Right ventricle myocardium inferior (tissue), 1 donor: ENCODE results near the gene CHRNB2. TPM values are rescaled to one million over a fixed set of nuclear protein-coding genes. Genes with fewer than 3 reads are reported as not detected.

Source experiments
- ATAC-seq: fragments of 200-7000 bp; cut with Tn5 transposase; one replicate; pipeline ENCODE4 v1.9.1; 2020; ENCODE audit warnings: mild to moderate bottlenecking, moderate library complexity
- DNase-seq: peaks from one replicate; pipeline ENCODE4 v3.0.0; 2021; ENCODE audit errors: missing footprints
- intact Hi-C: fragments of 100-400 bp; cut with DNase I; formaldehyde crosslinking; loops from one replicate; pipeline ENCODE4 v1.11.0; 2022
- total RNA-seq: library from RNA; stranded (reverse); fragmentation: NEBNext Ultra II Directional; extraction: Animal tissue kit (Norgen Biotek cat#: 25700); gene quantifications from one replicate; pipeline ENCODE4 v1.2.1, GENCODE V29; 2021
- donor health status: DM: no; HTN: yes; CAD: no; lungs with severe emphysema.

The CHRNB2 gene
- total RNA-seq, 1 donor from 2014 or later: not detected

DNA sequence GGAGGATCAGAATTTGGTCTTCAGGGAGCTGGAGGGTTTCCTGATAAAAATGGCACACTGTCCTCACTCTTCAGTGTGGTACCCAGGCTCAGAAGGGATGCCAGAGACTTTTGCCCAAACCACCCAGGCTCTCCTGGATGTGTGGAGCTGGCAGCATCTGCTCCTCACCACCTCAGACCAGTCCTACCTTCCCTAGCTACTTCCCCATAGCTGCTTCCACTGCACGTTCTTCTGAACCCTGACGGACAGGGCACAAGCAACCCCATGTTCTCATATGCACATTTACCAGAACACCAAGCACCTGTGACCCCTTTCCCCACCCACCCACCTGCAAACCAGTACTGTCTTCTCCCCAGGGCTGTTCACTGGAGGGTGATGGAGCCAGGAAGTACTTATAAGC lies 35.7 kb downstream of the CHRNB2 start:
- intact Hi-C loops: no loop called here
- ATAC-seq (no peak), DNase-seq (no peak)

DNA sequence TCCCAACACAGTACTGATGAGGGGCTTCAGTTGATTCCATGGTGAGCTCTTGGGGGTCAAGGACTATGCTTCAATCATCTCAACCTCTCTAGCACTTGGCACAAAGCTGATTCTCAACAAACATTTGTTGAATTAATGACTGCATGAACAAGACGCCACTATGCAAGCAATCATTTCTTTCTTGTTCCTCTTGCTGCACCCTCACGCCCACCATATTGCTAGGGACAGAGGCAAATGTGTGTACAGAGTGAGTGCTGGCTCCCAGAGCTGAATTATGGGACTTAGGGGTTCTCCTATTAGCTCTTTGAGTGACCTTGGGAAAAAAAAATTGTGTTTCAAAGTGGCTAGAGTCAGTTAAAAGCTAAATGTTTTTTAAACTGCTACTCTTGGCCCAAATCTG lies 38.0 kb downstream of the CHRNB2 start:
- no peak for DNase-seq
- intact Hi-C loops: no loop called here
- ATAC-seq: no peak

DNA sequence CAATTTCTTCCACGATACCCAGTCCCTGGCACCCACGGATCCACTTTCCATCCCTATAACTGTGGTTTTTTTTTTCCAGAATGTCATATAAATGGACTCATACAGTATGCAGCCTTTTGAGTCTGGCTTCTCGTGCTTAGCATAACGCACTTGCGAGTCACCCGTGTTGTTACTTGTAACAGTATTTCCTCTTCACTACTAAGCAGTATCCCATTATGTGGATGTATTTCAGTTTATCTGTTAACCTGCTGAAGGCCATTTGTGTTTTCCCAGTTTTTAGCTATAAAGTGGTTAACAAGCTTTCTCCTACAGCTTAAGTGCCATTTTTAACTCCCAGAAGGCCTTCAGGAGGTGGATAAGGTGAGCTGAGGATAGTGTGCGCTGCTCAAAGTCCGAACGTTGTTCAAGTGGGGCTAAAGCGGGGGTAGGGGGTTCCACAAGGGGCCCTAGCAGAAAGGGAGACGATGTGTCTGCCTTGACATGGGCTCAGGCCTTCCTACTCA lies 39.6 kb downstream of the CHRNB2 start:
- ATAC-seq: no peak
- no peak for DNase-seq
- intact Hi-C loops: no loop called here

DNA sequence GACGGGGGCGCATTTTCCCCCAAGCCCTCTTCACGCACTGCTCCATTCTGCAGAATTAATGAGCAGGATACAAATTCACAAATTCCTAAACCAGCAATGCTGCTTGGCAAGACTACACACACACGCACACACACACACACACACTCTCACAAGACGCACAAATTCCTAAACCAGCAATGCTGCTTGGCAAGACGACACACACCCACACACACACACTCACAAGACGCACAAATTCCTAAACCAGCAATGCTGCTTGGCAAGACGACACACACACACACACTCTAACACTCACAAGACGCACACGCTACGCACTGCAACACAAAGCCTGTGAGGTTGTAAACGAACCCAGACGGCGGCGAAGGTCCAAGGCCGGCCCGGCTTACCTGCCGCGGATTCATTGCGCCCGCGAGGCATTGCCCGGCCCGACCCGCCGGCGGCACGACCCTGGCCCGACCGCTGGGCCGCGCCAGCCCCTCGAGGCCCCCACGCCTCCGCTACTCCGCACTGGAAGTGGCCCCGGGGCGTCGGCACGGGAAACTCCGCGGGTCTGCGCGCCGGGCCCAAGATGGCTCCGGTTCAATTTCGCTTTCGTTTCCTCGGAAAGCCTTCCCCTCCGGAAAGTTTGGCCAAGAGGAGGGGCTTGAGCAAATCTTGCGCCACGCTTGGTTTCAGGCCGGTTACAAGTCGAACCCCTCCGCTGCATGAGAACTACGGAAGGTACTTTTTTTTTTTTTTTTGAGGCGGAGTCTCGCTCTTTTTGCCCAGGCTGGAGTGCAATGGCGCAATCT lies 40.2 kb downstream of the CHRNB2 start, which contains the start of gene ADAR:
Gene ADAR, minus strand, starts transcription at position 578 of the 788 bp plus-strand sequence. Its CDS starts 180 bp downstream, at position 398.
- DNase-seq (peak; percentile 95), ATAC-seq (peak; percentile 91)
- intact Hi-C loops: loop anchor here (2.0 kb wide), 1 partner anchor 19 kb away; no protein-coding TSS in a partner anchor

DNA sequence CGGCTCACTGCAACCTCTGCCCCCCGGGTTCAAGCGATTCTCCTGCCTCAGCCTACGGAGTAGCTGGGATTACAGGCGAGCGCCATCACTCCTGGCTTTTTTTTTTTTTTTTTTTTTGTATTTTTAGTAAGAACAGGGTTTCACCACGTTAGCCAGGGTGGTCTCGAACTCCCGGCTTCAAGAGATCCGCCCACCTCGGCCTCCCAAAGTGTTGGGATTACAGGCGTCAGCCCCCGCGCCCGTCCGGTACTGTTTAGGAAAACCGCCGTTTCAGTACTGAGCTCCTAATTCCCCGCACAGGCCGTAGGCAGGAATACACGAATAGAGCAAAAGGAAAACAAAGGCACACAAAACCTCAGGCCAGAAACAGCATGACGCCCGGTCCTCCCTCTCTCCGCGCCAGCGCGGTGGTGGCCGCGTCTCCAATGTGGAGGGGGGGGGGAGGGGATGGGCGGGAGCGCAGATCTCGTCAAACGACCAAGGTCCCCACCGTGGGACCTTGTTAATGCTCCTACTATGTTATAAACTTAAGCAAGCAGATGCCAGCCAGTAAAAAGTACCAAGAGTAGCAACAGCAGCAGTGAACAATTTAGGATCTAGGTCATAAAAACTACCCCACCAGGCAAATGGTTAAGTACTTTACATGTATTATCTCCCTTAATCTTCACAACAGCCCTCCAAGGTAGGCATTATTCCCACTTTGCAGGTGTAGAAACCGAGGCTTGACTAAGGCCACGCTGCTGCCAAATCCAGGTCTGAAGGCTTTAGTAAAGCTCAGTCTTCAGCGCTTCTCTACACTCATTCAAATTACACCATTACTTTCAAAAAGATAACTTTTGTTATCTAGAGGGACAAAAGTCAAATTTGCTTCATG lies 41.1 kb downstream of the CHRNB2 start:
- peak; percentile 61 for ATAC-seq
- peak; percentile 71 for DNase-seq
- intact Hi-C loops: loop anchor here (2.0 kb wide), 1 partner anchor 18 kb away; no protein-coding TSS in a partner anchor

DNA sequence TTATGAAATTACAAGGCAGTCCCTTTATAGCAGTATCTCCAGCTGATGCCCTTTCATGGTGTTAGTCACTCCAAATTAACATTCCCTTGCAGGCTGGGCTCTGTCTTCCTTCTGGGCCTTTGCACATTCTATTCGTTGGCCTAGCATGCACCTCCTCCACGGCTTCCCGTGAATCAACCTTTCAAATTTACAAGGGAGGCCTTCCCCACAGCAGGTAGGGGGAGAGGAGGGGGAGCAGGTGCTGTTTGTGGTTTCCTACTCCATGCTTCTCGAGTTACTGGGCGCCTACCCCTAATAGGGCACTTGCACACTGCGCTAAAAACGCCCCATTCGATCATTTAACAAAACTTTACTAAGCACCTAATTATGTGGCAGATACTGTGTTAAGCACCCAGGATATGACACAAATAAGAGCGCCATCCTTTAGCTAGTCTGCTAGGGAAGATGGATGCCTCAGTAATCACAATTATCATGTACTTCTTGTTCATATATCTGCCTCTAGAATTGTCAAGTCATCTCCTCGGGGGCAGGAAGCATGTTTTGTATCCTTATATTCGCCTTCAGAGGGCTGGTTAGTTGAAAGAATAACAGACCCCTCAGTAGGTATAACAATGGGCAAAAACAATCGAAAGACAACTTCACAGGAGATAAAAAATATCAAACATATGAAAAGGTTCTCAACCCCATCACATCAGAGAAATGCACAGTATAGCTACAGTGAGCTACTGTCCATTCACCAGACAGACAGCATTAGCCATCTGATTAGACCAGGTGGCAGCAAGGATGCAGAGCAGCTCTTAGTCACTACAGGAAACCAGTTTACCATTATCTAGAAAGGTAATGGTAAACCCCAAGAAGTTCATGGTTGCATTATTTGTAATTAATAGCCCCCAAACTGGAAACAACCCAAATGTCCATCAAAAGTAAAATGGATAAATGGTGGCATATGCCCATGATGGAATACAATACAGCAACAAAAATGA lies 42.1 kb downstream of the CHRNB2 start:
- no peak for ATAC-seq
- no peak for DNase-seq
- intact Hi-C loops: loop anchor here (2.0 kb wide), 1 partner anchor 17 kb away; no protein-coding TSS in a partner anchor

DNA sequence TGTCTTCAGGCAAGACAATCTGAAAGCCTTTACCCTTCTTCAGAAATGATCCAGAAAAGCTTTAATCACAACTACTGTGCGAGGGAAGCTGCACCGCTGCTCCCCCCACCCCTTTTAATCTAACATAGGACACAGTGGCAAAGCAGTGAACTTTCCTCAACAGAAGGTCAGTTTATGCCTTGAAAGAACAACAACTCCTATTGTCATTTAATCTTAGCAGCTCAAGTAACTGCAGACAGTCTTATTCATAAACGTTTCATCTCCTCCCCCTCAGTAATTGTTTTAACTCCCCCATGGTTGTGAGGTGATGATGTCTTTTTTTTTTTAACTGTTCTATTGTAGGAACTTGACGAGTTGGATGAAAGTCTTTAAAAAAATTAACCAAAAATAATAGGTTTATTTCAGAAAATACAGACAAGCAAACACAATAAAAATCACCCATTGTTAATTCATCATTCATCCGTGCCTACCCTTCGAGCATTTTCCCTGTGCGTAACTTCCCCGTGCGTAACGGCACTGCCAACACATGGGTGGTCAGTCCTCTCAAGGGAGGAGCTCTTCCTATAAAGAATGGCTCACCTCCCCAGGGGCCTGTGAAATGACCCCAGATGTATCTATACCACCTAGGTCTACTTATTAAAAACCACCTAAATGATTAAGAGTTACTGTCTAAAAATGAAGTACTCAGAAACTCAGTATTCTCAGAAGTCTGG lies 43.7 kb downstream of the CHRNB2 start:
- DNase-seq (no peak), ATAC-seq (no peak)
- intact Hi-C loops: no loop called here

DNA sequence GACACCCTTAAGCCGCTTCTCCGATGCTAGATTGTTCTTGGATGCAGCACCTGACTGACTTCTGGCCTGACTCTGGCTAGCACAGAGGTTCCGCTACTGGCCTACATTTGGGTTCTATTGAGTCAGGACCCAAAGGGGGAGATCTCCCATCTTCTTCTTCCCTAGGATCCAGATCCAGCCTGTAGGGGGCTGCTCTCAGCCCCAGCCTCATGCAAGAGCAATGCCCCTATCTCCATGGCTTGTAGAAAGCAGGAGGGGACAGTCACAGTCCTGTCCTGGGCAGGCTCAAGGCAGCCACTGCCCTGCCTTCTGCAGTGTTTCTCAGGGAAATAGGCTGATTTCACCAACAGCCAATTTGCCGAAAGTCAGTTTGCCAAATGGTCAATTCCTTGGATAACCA lies 46.7 kb downstream of the CHRNB2 start:
- intact Hi-C loops: no loop called here
- no peak for ATAC-seq
- no peak for DNase-seq

DNA sequence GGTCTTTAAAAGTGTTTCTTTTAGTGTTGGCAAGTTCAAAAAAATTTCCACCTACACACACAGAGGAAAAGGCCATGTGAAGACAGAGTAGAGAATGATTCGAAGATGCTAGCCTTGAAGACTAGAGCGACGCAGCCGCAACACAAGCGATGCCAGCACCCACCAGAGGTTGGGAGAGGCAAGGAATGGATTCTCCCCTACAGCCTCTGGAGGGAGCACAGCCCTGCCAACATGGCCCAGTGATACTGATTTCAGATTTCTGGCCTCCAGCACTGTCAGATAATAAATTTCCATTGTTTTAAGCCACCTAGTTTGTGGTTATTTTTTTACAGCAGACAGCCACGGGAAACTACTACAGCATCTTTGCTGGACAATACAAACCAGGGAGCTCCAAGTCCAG lies 47.3 kb downstream of the CHRNB2 start:
- intact Hi-C loops: no loop called here
- no peak for ATAC-seq
- DNase-seq: no peak

DNA sequence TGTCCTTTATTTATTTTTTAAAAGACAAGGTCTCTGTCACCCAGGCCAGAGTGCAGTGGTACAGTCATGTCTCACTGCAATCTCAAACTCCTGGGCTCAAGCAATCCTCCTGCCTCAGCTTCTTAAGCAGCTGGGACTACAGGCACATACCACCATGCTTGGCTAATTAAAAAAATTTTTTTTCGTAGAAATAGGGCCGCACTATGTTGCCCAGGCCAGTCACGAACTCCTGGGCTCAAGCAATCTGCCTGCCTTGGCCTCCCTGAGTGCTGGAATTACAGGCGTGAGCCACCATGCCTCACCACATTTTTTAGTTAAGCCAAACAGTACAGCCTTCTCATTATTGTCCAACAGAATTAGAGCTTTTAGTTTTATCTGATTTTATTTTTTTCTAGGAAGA lies 47.8 kb downstream of the CHRNB2 start:
- DNase-seq (no peak), ATAC-seq (no peak)
- intact Hi-C loops: no loop called here

DNA sequence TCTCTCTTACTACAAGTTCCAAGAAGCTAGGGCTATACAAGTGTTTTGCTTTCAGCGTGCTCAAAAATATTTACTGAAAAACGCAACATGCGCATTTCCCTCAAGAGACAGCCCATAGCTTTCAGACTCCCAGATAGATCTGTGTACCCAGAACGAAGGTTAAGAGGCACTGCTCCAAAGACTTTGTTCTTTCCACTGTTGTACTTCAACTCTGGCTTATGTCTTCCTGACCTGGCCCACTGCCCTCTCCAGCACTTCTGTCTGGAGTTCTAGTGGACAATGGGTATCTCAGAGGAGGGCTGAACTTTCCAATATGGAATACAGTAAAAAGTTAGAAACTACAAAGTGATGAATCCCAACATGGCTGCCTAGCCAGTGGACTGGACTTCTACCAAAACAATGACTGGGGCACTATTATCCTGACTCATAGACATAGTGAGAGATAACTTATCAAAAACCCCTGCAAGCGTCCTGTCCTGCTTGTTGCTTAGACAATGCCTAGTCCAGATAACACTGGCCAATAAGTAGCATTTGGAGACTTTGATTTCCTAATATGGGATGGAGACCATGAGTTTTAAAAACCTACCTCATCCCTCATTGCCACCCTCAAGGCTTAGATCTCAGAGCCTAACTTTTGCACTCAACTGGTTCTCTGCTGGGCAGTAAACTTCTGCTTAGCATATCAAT lies 49.2 kb downstream of the CHRNB2 start:
- ATAC-seq (peak; percentile 60), DNase-seq (no peak)
- intact Hi-C loops: no loop called here

DNA sequence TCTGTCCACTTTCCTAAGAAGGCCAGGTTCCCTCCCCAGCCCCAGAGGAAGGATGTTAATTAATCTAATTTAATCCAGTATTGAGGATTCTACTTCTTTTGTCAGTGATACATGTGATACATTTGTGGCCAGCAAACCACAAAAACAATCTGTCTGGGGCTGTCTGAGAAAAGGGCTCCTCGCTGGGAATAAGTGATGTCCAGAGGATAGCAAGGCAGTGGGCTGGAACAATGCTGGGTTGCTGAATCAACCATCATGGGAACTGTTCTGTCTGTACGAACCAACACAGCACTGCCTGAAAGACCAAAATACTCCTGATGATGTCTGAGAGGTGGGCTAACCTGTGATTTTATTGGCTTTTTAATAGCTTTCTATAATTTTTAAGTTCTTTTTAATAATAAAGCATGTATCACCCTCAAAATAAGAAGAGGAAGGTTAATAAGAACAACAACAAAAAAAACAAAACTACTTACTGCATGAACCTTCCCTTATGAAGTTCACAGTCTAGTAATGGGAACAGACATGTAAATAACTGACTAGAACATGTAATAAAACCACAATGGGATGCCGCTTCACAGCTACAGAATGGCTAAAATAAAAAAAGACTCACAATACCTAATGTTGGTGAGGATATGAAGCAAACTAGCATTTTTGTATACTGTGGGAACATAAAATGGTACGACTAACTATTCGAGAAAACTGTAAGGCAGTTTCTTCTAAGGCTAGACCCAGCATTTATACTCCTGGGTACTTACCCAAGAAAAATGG lies 51.8 kb downstream of the CHRNB2 start:
- no peak for ATAC-seq
- intact Hi-C loops: no loop called here

DNA sequence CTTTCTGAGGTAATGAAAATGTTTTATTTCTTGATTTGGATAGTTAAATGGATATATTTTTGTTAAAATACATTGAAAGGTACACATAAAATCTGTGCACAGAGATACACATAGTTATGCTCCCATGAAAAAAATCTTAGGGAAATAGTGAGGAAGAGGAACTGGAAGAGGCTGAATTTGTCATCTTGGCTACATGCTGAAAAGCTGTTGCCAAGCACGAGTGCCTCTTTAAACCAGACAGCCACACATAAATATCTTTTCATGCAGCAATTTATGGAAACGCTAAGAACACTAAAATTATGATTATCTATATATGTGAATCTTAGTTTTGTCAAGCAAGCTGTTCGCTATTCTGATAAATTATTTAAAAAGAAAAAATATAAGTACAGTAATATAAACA lies 53.2 kb downstream of the CHRNB2 start:
- intact Hi-C loops: no loop called here
- ATAC-seq (no peak), DNase-seq (no peak)

More for the DNA sequence above, 51.8 kb downstream of the CHRNB2 start:
- DNase-seq: no peak

DNA sequence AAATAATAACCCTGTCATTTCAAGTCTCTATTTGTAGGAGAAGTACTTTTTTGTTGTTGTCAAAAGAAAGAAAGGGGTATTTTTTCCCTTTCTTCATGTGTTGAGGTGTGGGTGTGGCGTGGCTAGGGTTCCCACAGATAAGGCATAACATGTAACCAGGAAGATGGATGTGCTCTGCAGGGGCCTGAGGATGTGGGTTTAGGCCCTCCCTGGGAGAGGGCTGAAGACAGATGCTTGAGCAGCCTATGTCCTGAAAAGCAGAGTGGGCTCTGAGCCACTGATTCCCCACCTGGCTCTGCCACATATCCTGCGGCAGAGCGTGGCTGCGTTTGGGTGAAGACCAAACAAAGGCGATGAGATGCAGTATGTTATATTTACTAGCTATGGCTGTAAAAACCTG lies 54.3 kb downstream of the CHRNB2 start:
- DNase-seq: no peak
- intact Hi-C loops: no loop called here
- ATAC-seq: no peak

DNA sequence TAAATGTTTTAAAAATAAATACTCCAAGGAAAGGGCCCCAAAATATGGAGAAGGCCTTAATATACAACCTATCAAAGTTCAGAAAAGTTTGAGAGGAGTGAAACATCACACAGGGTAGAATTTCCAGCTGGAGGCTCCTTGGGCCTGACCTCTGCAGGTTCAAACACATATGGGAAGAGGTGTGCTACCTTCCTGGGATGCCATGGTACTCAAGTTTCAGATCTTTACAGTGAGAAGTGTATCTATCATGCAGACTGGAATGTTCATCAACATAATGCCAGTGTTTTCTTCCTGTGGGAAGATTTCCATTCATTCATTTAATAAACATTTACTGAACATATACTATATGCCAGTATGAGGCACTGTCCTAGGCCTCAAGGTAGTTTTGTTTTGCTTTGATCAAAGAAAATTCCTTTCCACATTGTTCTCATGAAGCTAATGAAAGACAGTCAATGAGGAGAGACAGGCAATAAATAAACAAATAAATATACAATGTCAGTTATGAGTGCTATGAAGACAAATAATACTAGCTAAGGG lies 55.0 kb downstream of the CHRNB2 start:
- DNase-seq: no peak
- ATAC-seq: no peak
- intact Hi-C loops: no loop called here

DNA sequence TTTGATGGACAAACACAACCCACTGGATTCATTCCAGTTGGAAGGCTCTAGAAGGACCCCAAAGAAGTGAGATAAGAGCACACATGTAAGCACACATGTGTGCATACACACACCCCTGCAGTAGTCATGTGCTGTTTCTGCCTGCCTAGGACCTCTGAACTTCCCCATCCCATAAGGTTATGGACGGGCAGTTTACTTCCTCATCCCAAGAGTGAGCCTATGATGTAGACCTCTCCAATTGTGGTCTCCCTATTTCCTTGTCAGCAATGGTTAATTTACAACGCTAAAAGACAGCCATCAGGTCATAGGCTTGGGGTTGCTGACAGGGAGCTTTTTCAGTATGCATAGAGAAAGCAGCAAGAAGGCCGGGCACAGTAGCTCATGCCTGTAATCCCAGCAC lies 55.8 kb downstream of the CHRNB2 start:
- peak; percentile 38 for ATAC-seq
- DNase-seq: no peak
- intact Hi-C loops: no loop called here
